DMS53 (cell line): ENCODE measurements around the gene FSTL3.
"Not testable (repeated sequence)": the region's sequence is repeated elsewhere in the genome, so short reads cannot be mapped to it uniquely, and the experiment has no call there.

Experiments
- DNase-seq: peaks from one replicate; lab custom pipeline; 2025; lab: John Stamatoyannopoulos, UW

Gene FSTL3

GRCh38 chr19:676339-677105 is at the start of gene FSTL3:
Gene FSTL3, plus strand, starts transcription at chr19:676392. Its CDS starts 32 bp downstream, at chr19:676424.
- no peak for DNase-seq

GRCh38 chr19:626566-626965 is 49.6 kb upstream of the FSTL3 start:
- not testable (repeated sequence) for DNase-seq

- DNase-seq, result peak; percentile 18
Observed at GRCh38 chr19:628168-628567, 48.0 kb upstream of the FSTL3 start.

- not testable (repeated sequence) for DNase-seq
Observed at GRCh38 chr19:629515-629914, 46.7 kb upstream of the FSTL3 start.

GRCh38 chr19:629961-630714 is 46.1 kb upstream of the FSTL3 start:
- no peak for DNase-seq

- peak; percentile 62 for DNase-seq
Observed at GRCh38 chr19:632579-633067, 43.6 kb upstream of the FSTL3 start.

GRCh38 chr19:633068-633785 is 43.0 kb upstream of the FSTL3 start, which contains the start of gene POLRMT:
Gene POLRMT, minus strand, starts transcription at chr19:633537. Its CDS starts 25 bp downstream, at chr19:633512.
- DNase-seq, result peak; percentile 98

- peak; percentile 60 for DNase-seq
Observed at GRCh38 chr19:633786-634639, 42.2 kb upstream of the FSTL3 start.

GRCh38 chr19:634975-635652 is 41.1 kb upstream of the FSTL3 start:
- DNase-seq, result no peak

GRCh38 chr19:638906-639252 is 37.3 kb upstream of the FSTL3 start:
- DNase-seq, result no peak

GRCh38 chr19:639253-640160 is 36.7 kb upstream of the FSTL3 start, which contains the start of gene FGF22:
Gene FGF22, plus strand, starts transcription at chr19:639879. Its CDS starts 47 bp downstream, at chr19:639926.
- peak; percentile 95 for DNase-seq

GRCh38 chr19:640161-640558 is 36.0 kb upstream of the FSTL3 start:
- no peak for DNase-seq

GRCh38 chr19:640606-641189 is 35.5 kb upstream of the FSTL3 start:
- no peak for DNase-seq

- peak; percentile 52 for DNase-seq
Observed at GRCh38 chr19:641702-642101, 34.5 kb upstream of the FSTL3 start.

- no peak for DNase-seq
Observed at GRCh38 chr19:642767-643727, 33.1 kb upstream of the FSTL3 start.

GRCh38 chr19:643736-644135 is 32.5 kb upstream of the FSTL3 start:
- no peak for DNase-seq

GRCh38 chr19:644363-644762 is 31.8 kb upstream of the FSTL3 start:
- no peak for DNase-seq

- DNase-seq, result no peak
Observed at GRCh38 chr19:644789-645188, 31.4 kb upstream of the FSTL3 start.
